ENCODE measurements around the gene CCDC194. TPM values are rescaled to one million over a fixed set of nuclear protein-coding genes. Genes with fewer than 3 reads are reported as not detected.
A peak's percentile ranks its signal among the peaks of the same experiment; 100 is the strongest.

CCDC194 gene
- total and polyA plus RNA-seq, 2 of the 8 experiments (the other 6 are each of a cell fraction or from before 2014, with no cell fraction given) = 0.33 TPM; not detected in 1

DNA sequence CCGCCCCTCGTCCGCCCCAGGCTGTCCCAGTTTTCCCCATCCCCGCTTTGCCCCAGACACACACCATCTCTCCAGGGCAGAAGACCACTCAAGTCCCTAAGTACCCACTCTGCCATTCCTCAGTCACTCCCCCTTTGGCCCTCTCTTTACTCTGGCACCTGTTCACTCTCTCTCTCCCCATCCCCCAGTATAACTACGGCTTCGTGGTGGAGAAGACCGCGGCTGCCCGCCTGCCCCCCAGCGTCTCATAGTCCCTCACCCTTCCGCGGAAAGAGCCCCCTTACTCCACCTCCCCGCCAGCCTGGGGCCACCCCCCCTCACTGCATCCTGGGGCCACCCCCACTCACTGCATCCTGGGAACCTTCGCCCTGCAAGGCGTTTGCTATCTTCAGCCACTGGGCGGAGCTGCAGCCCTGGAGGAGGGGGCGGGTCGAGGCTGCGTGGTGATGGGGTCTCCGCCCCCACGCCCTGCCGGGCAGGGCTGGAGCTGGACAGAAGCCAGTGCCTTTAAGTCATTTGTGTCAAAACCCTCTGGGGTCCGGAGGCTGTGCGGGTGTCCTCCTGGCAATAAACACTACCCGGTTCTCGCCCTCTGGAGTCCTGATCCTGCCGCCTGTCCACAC is 30.9 kb upstream of the CCDC194 start (continued):
- TF ChIP-seq CHD7 (IDR thresholded peaks at IDR 0.05; ENCODE audit: insufficient replicate concordance, low read length) = no peak
- TF ChIP-seq POU5F1 (IDR thresholded peaks at IDR 0.05; ENCODE audit: low read depth, low read length) = no peak
- no peak for TF ChIP-seq SIRT6 (IDR thresholded peaks at IDR 0.05; ENCODE audit: low read length)
- peak; percentile 47; the same call in 1 of the 2 replicates for TF ChIP-seq CREB1 (IDR thresholded peaks at IDR 0.05)
- TF ChIP-seq ZNF274 (IDR thresholded peaks at IDR 0.05; ENCODE audit: borderline replicate concordance, extremely low read depth, low read length) = no peak
- TF ChIP-seq CHD2 (IDR thresholded peaks at IDR 0.05; ENCODE audit: low read length) = no peak
- TF ChIP-seq SP4 (IDR thresholded peaks at IDR 0.05; ENCODE audit: low read length) = peak; percentile 71; the same call in 1 of the 2 replicates
- no peak for TF ChIP-seq HDAC2 (IDR thresholded peaks at IDR 0.05; ENCODE audit: borderline replicate concordance in 1 of 2, low read depth in 2 of 2, low read length in 2 of 2)
- no peak for TF ChIP-seq JUN (IDR thresholded peaks at IDR 0.05; ENCODE audit: low read depth, low read length)
- TF ChIP-seq MAFK (IDR thresholded peaks at IDR 0.05; ENCODE audit: low read depth, low read length) = no peak
- TF ChIP-seq KDM5A (IDR thresholded peaks at IDR 0.05; ENCODE audit: low read length) = no peak
- no peak for TF ChIP-seq SIX5 (IDR thresholded peaks at IDR 0.05; ENCODE audit: low read depth, low read length)
